GM12874 (cell line): ENCODE data around the gene STMN1.

Experiments used
- CTCF ChIP-seq: IDR thresholded peaks from 2 replicates; pipeline ENCODE4 v1.5.1; 2011; ENCODE audit warnings: low read depth, mild to moderate bottlenecking, control low read depth, low read length, moderate library complexity; ENCODE audit not compliant: insufficient read depth

Gene STMN1

DNA sequence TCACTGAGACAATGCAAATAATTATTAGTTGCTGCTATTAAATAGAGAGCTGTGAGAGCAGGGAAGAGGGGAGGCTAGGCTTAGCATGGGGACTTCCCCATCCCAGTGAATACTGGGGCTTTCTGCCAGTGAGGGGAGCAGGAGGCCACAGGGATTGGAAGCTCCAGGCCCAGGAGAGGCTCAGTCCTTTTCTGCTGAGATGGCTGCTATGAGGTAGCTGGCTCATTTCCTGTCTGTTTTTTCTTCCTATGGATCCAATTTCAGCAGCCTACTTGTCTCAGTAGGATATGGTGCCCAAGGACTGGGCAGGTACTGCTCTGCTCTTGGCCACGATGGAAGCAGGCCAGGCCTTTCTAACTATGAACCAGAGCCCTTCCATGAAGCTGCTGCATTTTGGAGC lies 10.0 kb downstream of the STMN1 start:
- no peak for TF ChIP-seq CTCF

- TF ChIP-seq CTCF: peak; percentile 95
These were observed 10.7 kb downstream of the STMN1 start for GRCh38 chr1:25895365-25895990.

DNA sequence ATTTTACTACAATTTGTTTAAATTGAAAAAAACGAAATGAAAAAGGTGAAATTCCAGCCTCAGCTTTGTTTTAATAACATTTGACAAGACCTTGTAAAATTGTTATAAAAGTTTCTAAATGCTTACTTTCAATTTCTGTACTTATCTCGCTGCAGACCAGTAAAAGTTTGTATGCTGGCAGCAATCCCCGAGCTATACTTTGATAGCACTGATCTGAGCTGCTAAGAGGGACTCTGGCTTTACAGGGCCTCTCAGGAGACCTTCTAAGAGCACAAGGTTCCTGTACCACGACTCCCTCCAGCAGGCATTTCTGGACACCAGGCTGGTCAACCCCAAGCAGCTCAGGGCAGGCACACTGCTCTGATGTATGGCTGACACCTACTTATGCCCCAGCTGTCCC lies 13.1 kb downstream of the STMN1 start:
- no peak for TF ChIP-seq CTCF

GRCh38 chr1:25891606-25892005 lies 14.6 kb downstream of the STMN1 start:
- no peak for TF ChIP-seq CTCF

- TF ChIP-seq CTCF: no peak
These were observed 15.8 kb downstream of the STMN1 start for GRCh38 chr1:25890239-25891034.

DNA sequence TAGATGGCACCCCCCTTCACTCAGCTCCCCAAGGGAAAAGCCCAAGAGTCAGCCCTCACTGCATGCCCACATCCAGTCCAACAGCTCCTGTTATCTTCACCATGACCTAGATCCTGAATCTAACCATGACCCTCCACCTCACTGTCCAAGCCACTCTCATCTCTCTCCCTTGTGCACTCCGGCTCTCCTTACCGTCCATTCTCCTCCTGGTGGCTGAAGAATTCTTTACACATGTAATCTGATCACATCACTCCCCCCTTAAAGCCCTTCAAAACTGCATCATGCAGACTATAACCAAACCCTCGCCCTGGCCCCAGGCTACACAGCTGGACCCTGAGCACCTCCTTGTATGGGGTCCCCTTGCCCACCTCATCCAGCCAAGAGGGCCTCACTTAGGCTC lies 16.7 kb downstream of the STMN1 start:
- no peak for TF ChIP-seq CTCF

DNA sequence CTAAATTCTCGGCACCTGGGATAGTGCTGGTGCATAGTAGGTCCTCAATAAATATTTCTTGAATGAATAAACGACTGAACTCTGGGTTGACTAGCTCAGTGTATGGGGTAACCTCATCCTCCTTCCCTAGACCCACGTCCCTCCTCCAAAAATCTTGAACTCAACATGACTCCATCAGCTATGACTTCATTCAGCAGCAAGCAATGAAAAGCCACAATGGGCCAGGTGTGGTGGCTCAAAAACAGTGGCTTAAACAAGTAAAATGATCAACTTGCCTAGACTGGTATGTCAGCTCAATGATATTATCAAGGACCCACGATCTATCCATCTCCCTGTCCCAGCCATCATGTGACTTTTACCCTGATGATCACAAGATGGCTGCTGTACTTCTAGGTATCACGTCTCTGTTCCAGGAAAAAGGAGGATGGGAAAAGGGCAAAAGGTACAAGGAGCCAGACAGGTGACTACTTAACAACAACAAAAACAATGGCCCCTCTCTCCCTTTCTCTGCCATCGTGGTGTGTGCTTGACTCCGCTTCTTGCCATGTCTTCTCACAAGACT lies 17.7 kb downstream of the STMN1 start:
- TF ChIP-seq CTCF: no peak
